Ovary (tissue), 3 donors: Measurements from ENCODE around the gene RASAL2.

Experiments
- POLR2A ChIP-seq: fragments of 450-650 bp; IDR thresholded peaks from one replicate; pipeline ENCODE4 v1.6.1; 2017; ENCODE audit warnings: antibody characterized with exemption, mild to moderate bottlenecking, moderate library complexity
- TF ChIP-seq, protein P1 (sequence below), 3 donors: fragments of 450-650 bp in 2 of 3; fragments of 200-600 bp in 1 of 3; IDR thresholded peaks; one replicate each; pipeline versions ENCODE4 v1.5.1 to v1.8.0; 2016 to 2022; ENCODE audit warnings: antibody characterized with exemption in 3 of 3, mild to moderate bottlenecking in 1 of 3
- donor health status: DM: no; HTN: no; CAD: no.

- TF ChIP-seq, protein P1, sequence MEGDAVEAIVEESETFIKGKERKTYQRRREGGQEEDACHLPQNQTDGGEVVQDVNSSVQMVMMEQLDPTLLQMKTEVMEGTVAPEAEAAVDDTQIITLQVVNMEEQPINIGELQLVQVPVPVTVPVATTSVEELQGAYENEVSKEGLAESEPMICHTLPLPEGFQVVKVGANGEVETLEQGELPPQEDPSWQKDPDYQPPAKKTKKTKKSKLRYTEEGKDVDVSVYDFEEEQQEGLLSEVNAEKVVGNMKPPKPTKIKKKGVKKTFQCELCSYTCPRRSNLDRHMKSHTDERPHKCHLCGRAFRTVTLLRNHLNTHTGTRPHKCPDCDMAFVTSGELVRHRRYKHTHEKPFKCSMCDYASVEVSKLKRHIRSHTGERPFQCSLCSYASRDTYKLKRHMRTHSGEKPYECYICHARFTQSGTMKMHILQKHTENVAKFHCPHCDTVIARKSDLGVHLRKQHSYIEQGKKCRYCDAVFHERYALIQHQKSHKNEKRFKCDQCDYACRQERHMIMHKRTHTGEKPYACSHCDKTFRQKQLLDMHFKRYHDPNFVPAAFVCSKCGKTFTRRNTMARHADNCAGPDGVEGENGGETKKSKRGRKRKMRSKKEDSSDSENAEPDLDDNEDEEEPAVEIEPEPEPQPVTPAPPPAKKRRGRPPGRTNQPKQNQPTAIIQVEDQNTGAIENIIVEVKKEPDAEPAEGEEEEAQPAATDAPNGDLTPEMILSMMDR (IDR thresholded peaks at IDR 0.05): no peak
- no peak for TF ChIP-seq POLR2A
Measured at GRCh38 chr1:178254433-178254832, 160.5 kb downstream of the RASAL2 start.
